MM.1S (cell line): ENCODE measurements around the gene YIPF6.

Experiments used
- DNase-seq: peaks from one replicate; pipeline ENCODE4 v3.0.0-alpha.2; 2015
- H2AFZ ChIP-seq: fragments of 300-600 bp; sonication (generic); 2 replicates; pipeline ENCODE4 v1.6.0; 2016; ENCODE audit warnings: antibody characterized with exemption, low read length
- H3F3A ChIP-seq: fragments of 300-600 bp; sonication (generic); 2 replicates; pipeline ENCODE4 v1.6.1; 2016; ENCODE audit warnings: mild to moderate bottlenecking, antibody characterized with exemption, low read length, moderate library complexity, mixed read lengths; ENCODE audit not compliant: insufficient read depth
- H3K27ac ChIP-seq: fragments of 300-600 bp; sonication (generic); 2 replicates; pipeline ENCODE4 v1.5.1; 2016; ENCODE audit warnings: mild to moderate bottlenecking, low read length
- H3K27me3 ChIP-seq: fragments of 300-600 bp; sonication (generic); replicated peaks from 2 replicates; pipeline ENCODE4 v1.6.0; 2016; ENCODE audit warnings: low read length; ENCODE audit not compliant: insufficient read depth
- H3K36me3 ChIP-seq: fragments of 300-600 bp; sonication (generic); replicated peaks from 2 replicates; pipeline ENCODE4 v1.6.1; 2016; ENCODE audit warnings: mild to moderate bottlenecking, low read length, mixed read lengths; ENCODE audit not compliant: insufficient read depth
- H3K4me1 ChIP-seq: fragments of 300-600 bp; sonication (generic); 2 replicates; pipeline ENCODE4 v1.6.1; 2016; ENCODE audit warnings: low read length, mixed read lengths
- H3K4me2 ChIP-seq: fragments of 300-600 bp; sonication (generic); 2 replicates; pipeline ENCODE4 v1.6.0; 2016; ENCODE audit warnings: low read depth, low read length
- H3K4me3 ChIP-seq: fragments of 300-600 bp; sonication (generic); 2 replicates; pipeline ENCODE4 v1.5.1; 2016; ENCODE audit warnings: low read length, mixed read lengths
- H3K79me2 ChIP-seq: fragments of 300-600 bp; sonication (generic); 2 replicates; pipeline ENCODE4 v1.6.1; 2016; ENCODE audit warnings: mixed run types, low read length, mixed read lengths
- H3K9ac ChIP-seq: fragments of 300-600 bp; sonication (generic); 2 replicates; pipeline ENCODE4 v1.6.1; 2016; ENCODE audit warnings: low read length, mixed read lengths
- H3K9me2 ChIP-seq: fragments of 300-600 bp; sonication (generic); replicated peaks from 2 replicates; pipeline ENCODE4 v1.6.1; 2016; ENCODE audit warnings: mild to moderate bottlenecking, low read length, mixed read lengths; ENCODE audit not compliant: insufficient read depth
- H3K9me3 ChIP-seq: fragments of 300-600 bp; sonication (generic); replicated peaks from 2 replicates; pipeline ENCODE4 v1.6.1; 2016; ENCODE audit warnings: mild to moderate bottlenecking, low read length, mixed read lengths; ENCODE audit not compliant: insufficient read depth
- H4K20me1 ChIP-seq: fragments of 300-600 bp; sonication (generic); 2 replicates; pipeline ENCODE4 v1.6.1; 2016; ENCODE audit warnings: mild to moderate bottlenecking, low read length, moderate library complexity, mixed read lengths; ENCODE audit not compliant: insufficient read depth
- EZH2 ChIP-seq: fragments of 300-600 bp; sonication (generic); optimal IDR thresholded peaks from 2 replicates; pipeline ENCODE3; 2017; ENCODE audit warnings: low read depth, mild to moderate bottlenecking, antibody characterized with exemption, low read length, mixed read lengths
- EZH2phosphoT487 ChIP-seq: fragments of 300-600 bp; sonication (generic); IDR thresholded peaks from 2 replicates; pipeline ENCODE4 v1.6.1; 2018; ENCODE audit warnings: antibody characterized with exemption, low read length
- TF ChIP-seq, protein P1 (sequence below): fragments of 300-600 bp; sonication (generic); IDR thresholded peaks from 2 replicates; pipeline ENCODE4 v1.5.1; 2016; ENCODE audit warnings: antibody characterized with exemption, low read length, mixed read lengths

The YIPF6 gene

DNA sequence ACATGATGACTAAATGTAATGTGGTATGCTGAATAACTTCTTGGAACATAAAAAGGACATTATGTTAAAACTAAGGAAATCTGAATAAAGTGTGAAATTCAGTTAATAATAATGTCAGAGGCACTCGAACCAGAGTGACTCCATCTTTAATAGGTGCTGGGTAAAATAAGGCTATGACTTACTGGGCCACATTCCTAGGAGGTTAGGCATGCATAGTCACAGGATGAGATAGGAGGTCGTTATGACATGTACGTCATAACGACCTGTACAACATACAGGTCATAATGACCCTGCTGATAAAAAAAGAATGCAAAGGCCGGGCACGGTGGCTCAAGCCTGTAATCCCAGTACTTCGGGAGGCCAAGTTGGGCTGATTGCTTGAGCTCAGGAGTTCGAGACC, 36.7 kb upstream of the YIPF6 start:
- no peak for DNase-seq
- Histone ChIP-seq H3K36me3 (no peaks in the 10 kb centered on the region), H2AFZ (no peak overlapping the region), H3K9ac (no peak overlapping the region), H3K9me2 (no peaks in the 10 kb centered on the region), H3K79me2 (no peaks in the 10 kb centered on the region), H3K27me3 (no peaks in the 10 kb centered on the region), H3F3A (no peaks in the 10 kb centered on the region), H3K4me2 (no peak overlapping the region), H3K4me1 (no peaks in the 10 kb centered on the region), H3K9me3 (no peaks in the 10 kb centered on the region), H3K4me3 (no peak overlapping the region), H4K20me1 (no peaks in the 10 kb centered on the region), H3K27ac (no peak overlapping the region)
- TF ChIP-seq EZH2 (no peak), EZH2phosphoT487 (no peak)
- TF ChIP-seq, protein P1, sequence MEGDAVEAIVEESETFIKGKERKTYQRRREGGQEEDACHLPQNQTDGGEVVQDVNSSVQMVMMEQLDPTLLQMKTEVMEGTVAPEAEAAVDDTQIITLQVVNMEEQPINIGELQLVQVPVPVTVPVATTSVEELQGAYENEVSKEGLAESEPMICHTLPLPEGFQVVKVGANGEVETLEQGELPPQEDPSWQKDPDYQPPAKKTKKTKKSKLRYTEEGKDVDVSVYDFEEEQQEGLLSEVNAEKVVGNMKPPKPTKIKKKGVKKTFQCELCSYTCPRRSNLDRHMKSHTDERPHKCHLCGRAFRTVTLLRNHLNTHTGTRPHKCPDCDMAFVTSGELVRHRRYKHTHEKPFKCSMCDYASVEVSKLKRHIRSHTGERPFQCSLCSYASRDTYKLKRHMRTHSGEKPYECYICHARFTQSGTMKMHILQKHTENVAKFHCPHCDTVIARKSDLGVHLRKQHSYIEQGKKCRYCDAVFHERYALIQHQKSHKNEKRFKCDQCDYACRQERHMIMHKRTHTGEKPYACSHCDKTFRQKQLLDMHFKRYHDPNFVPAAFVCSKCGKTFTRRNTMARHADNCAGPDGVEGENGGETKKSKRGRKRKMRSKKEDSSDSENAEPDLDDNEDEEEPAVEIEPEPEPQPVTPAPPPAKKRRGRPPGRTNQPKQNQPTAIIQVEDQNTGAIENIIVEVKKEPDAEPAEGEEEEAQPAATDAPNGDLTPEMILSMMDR, result no peak

DNA sequence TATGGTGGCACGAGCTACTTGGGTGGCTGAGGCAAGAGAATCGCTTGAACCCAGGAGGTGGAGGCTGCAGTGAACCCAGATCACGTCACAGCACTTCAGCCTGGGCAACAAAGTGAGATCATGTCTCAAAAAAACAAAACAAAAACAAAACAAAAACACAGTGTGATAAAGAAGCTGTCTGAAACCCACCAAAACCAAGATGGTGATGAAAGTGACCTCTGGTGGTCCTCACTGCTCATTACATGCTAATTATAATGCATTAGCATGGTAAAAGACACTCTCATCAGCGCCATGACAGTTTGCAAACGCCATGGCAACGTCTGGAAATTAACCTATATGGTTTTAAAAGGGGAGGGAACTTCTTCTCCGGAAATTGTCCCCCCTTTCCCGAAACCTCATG, 36.2 kb upstream of the YIPF6 start:
- H3K4me1 ChIP-seq, result no peaks in the 10 kb centered on the region
- H3K27ac ChIP-seq, result no peak overlapping the region
- H3K9ac ChIP-seq, result no peak overlapping the region
- H3K4me3 ChIP-seq, result no peak overlapping the region
- H3K27me3 ChIP-seq, result no peaks in the 10 kb centered on the region
- H3K79me2 ChIP-seq, result no peaks in the 10 kb centered on the region
- DNase-seq, result peak; percentile 40
- no peak overlapping the region for H2AFZ ChIP-seq
- H4K20me1 ChIP-seq, result no peaks in the 10 kb centered on the region
- no peaks in the 10 kb centered on the region for H3K9me3 ChIP-seq
- no peaks in the 10 kb centered on the region for H3F3A ChIP-seq
- no peaks in the 10 kb centered on the region for H3K9me2 ChIP-seq
- TF ChIP-seq, protein P1, result peak; percentile 50
- TF ChIP-seq EZH2 (no peak), EZH2phosphoT487 (no peak)
- no peaks in the 10 kb centered on the region for H3K36me3 ChIP-seq
- H3K4me2 ChIP-seq, result no peak overlapping the region

DNA sequence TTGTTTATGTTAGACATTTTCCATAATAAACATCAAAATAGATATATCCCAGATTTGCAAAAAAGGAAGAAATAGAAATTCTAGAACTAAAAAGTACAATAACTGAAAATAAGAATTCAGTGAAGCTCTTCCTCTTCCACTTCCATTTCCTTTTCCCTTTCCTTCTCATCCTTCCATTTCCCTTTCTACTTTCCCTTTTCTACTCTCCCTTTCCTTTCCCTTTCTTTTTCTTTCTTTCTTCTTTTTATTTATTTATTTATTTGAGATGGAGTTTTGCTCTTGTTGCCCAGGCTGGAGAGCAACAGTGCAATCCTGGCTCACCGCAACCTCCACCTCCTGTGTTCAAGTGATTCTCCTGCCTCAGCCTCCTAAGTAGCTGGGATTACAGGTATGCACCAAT, 35.0 kb upstream of the YIPF6 start:
- DNase-seq, result no peak
- Histone ChIP-seq H3K9me3 (no peaks in the 10 kb centered on the region), H3F3A (no peaks in the 10 kb centered on the region), H3K4me3 (no peak overlapping the region), H2AFZ (no peak overlapping the region), H3K27ac (no peak overlapping the region), H3K27me3 (no peaks in the 10 kb centered on the region), H3K36me3 (no peaks in the 10 kb centered on the region), H3K9me2 (no peaks in the 10 kb centered on the region), H3K79me2 (no peaks in the 10 kb centered on the region), H4K20me1 (no peaks in the 10 kb centered on the region), H3K4me1 (no peaks in the 10 kb centered on the region), H3K9ac (no peak overlapping the region), H3K4me2 (no peak overlapping the region)
- no peak for TF ChIP-seq EZH2phosphoT487
- TF ChIP-seq, protein P1, result no peak
- no peak for TF ChIP-seq EZH2
